Small intestine (tissue), 7 donors: Measurements from ENCODE around the gene PI4KA. TPM values are rescaled to one million over a fixed set of nuclear protein-coding genes. Genes with fewer than 3 reads are reported as not detected.
"Not testable (repeated sequence)": the region's sequence is repeated elsewhere in the genome, so short reads cannot be mapped to it uniquely, and the experiment has no call there.

Experiments used
- DNase-seq, 2 donors: peaks; one replicate each; pipeline versions ENCODE4 v3.0.0 to v3.0.0-alpha.2; 2013
- FAIRE-seq: peaks from 2 replicates; lab custom pipeline; 2012; peaks lifted over from hg19 to GRCh38; lab: Jason Lieb, UNC
- H3K27ac ChIP-seq, 3 donors: one replicate each; pipeline ENCODE4 v1.5.1; 2013; ENCODE audit warnings: low read length in 2 of 3, mild to moderate bottlenecking in 2 of 3, control low read depth in 1 of 3, inconsistent platforms in 1 of 3, low read depth in 1 of 3, moderate library complexity in 1 of 3
- H3K27me3 ChIP-seq, 3 donors: one replicate each; pipeline ENCODE4 v1.6.1; 2013; ENCODE audit warnings: low read length in 3 of 3, inconsistent platforms in 1 of 3; ENCODE audit not compliant: control insufficient read depth in 3 of 3, insufficient read depth in 3 of 3
- H3K36me3 ChIP-seq, 3 donors: one replicate each; pipeline ENCODE4 v1.6.1; 2013; ENCODE audit warnings: low read length in 3 of 3, inconsistent platforms in 1 of 3, low read depth in 1 of 3, mild to moderate bottlenecking in 1 of 3, moderate library complexity in 1 of 3; ENCODE audit not compliant: control insufficient read depth in 3 of 3, insufficient read depth in 2 of 3
- H3K4me1 ChIP-seq, 3 donors: one replicate each; pipeline ENCODE4 v1.6.1; 2013; ENCODE audit warnings: low read length in 2 of 3, inconsistent platforms in 1 of 3, low read depth in 1 of 3, mild to moderate bottlenecking in 1 of 3, moderate library complexity in 1 of 3; ENCODE audit not compliant: control insufficient read depth in 3 of 3, insufficient read depth in 2 of 3
- H3K4me3 ChIP-seq, 3 donors: one replicate each; pipeline ENCODE4 v1.5.1; 2013; ENCODE audit warnings: low read length in 3 of 3, control low read depth in 1 of 3, inconsistent platforms in 1 of 3, low read depth in 1 of 3, mild to moderate bottlenecking in 1 of 3, moderate library complexity in 1 of 3
- H3K9me3 ChIP-seq, 2 donors: one replicate each; pipeline ENCODE4 v1.6.1; 2013; ENCODE audit warnings: low read depth in 1 of 2, low read length in 1 of 2; ENCODE audit not compliant: control insufficient read depth in 2 of 2, insufficient read depth in 1 of 2
- WGBS, 3 donors: extraction: QIAGEN DNeasy Blood & Tissue Kit; methylation state at CpG; one replicate each; pipeline ENCODE4 v1.1.7; 2013; 5-methylcytosine and 5-hydroxymethylcytosine counted together
- polyA plus RNA-seq, 4 donors: library from polyadenylated mRNA; stranded (reverse) in 3 of 4; unstranded in 1 of 4; fragments of 200-250 nt in 3 of 4; fragments of 120-200 nt in 1 of 4; gene quantifications; one replicate each; pipeline versions ENCODE4 v1.2.1 to v1.2.3, GENCODE V29; 2013
- donor health status: healthy with polysubstance abuse.
- donor health status: control.
- donor health status: control.
- donor health status: Bipolar disorder and iron deficiency.
- donor health status: healthy.

PI4KA gene
- polyA plus RNA-seq, 4 donors = 40.5 to 82.0 (median 45.8) TPM

DNA sequence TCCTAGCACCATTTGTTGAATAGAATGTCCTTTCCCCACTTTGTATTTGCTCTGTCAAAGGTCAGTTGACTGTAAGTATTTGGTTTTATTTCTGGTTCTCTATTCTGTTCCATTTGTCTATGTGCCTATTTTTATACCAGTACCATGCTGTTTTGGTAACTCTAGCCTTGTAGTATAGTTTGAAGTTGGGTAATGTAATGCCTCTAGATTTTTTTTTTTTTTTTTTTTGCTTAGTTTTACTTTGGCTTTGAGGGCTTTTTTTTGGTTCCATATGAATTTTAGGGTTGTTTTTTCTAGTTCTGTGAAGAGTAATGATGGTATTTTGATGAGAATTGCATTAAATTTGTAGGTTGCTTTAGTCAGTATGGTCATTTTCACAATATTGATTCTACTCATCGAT is 183.0 kb downstream of the PI4KA start:
- DNase-seq, H3K36me3 ChIP-seq, H3K27ac ChIP-seq, H3K9me3 ChIP-seq, H3K4me1 ChIP-seq, FAIRE-seq, H3K4me3 ChIP-seq: not testable (repeated sequence)
- peaks cover 0 to 10% (median 4%) of the 10 kb centered on the region in 3 donors for H3K27me3 ChIP-seq
- WGBS, 3 donors = 89 to 96% (median 91%) methylated on average over 1 of the region's 1 CpG

DNA sequence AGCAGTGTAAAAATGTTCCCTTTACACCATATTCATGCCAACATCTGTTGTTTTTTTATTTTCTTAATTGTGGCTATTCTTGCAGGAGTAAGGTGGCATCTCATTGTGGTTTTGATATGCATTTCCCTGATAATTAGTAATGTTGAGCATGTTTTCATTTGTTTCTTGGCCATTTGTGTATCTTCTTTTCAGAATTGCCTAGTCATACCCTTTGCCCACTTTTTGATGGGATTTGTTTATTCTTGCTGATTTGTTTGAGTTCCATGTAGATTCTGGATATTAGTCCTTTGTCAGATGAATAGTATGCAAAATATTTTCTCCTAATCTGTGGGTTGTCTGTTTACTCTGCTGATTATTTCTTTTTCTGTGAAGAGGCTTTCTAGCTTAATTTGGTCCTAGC is 183.6 kb downstream of the PI4KA start:
- H3K27me3 ChIP-seq = peaks cover 0 to 14% (median 4%) of the 10 kb centered on the region in 3 donors
- H3K36me3 ChIP-seq = no peaks in the 10 kb centered on the region
- no peak overlapping the region for H3K27ac ChIP-seq
- no peaks in the 10 kb centered on the region for H3K4me1 ChIP-seq
- no peak for DNase-seq
- no peak overlapping the region for H3K4me3 ChIP-seq
- no peak for FAIRE-seq
- no peaks in the 10 kb centered on the region for H3K9me3 ChIP-seq

DNA sequence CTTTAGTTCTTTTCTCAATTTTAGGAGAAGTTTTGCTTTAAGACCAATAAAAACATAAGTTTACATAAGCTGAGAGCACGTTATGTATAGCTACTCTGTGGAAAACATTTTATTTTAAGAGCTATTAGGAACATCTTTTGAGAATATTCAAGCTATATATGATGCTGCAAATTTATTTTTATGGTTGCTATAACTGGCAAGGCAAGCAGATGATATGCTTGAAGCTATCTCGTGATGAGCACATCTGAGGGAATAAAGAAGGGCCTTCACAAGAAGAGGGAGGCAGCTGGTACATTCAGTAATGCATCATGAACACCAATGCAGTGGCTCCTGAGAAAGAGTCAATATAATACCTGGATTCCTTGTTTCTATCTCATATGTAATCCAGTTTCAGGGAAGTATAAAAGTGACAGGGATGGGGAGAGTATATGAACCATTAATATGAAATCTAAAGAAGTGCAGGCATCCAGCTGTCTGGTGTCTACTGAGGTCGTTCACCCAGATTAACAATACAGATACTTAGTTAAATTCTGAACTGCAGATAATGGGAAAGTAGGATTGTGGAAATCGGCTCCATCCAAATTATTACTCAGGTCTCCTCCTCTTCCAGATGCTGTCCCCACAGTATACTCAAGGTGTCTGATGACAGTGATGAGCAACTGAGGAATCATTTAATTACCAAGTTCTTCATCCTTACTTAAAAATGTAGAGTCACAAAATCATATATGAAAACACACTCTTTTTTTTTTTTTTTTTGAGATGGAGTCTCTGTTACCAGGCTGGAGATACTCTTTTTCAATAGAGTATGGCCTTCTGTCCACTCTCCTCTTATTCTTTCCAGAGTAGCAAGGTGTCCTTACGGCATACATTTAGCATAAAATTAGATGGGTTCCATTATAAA is 185.1 kb downstream of the PI4KA start:
- no peak for DNase-seq

DNA sequence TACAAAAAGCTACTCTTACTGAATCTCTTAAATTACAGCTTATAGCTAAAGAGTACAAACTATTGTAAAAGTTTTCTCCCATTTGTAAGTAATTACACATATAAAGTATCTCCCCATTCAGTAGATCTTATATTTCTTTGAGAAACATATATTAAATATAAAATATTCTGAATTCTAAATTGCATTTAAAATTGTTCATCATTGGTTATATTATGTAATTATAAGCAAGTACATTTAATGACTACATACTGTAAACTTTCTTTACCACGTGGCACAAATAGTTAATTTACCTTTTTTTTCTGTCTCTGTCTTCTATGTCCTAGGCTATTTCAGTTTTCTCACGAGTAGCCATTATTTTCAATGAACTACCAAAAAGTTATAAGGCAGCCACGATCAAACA is 185.9 kb downstream of the PI4KA start:
- Histone ChIP-seq H3K4me1 (no peaks in the 10 kb centered on the region), H3K9me3 (no peaks in the 10 kb centered on the region), H3K36me3 (no peaks in the 10 kb centered on the region), H3K27ac (no peak overlapping the region), H3K4me3 (no peak overlapping the region), H3K27me3 (peaks cover 0 to 14% (median 4%) of the 10 kb centered on the region in 3 donors)
- DNase-seq = no peak
- 59 to 69% (median 67%) methylated on average over 3 of the region's 3 CpGs for WGBS, 3 donors
- no peak for FAIRE-seq

More for the DNA sequence above, 185.1 kb downstream of the PI4KA start:
- no peaks in the 10 kb centered on the region for H3K36me3 ChIP-seq
- 50 to 66% (median 55%) methylated on average over 5 of the region's 5 CpGs for WGBS, 3 donors
- no peaks in the 10 kb centered on the region for H3K4me1 ChIP-seq
- no peak overlapping the region for H3K4me3 ChIP-seq
- H3K27me3 ChIP-seq = peaks cover 0 to 14% (median 4%) of the 10 kb centered on the region in 3 donors
- H3K27ac ChIP-seq = no peak overlapping the region
- H3K9me3 ChIP-seq = no peaks in the 10 kb centered on the region
- no peak for FAIRE-seq

DNA sequence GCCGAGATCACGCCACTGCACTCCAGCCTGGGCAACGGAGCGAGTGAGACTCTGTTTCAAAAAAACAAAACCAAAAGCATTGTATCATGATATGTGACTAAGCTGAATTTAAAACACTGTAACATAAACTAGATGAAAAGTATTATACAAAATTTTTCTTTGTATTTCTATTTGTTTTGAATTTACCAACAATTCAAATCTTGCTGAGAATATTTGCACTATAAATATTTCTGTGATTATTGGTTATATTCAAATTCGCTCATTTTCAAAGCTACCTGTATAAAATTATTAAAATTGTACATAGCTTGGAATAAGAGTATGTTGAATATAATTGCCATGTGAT is 186.6 kb downstream of the PI4KA start:
- Histone ChIP-seq H3K9me3 (no peaks in the 10 kb centered on the region), H3K36me3 (no peaks in the 10 kb centered on the region), H3K4me1 (no peaks in the 10 kb centered on the region), H3K27me3 (peaks cover 0 to 14% (median 4%) of the 10 kb centered on the region in 3 donors), H3K4me3 (no peak overlapping the region), H3K27ac (no peak overlapping the region)
- WGBS, 3 donors = 89 to 90% (median 90%) methylated on average over 5 of the region's 5 CpGs
- FAIRE-seq (no peak), DNase-seq (no peak)

DNA sequence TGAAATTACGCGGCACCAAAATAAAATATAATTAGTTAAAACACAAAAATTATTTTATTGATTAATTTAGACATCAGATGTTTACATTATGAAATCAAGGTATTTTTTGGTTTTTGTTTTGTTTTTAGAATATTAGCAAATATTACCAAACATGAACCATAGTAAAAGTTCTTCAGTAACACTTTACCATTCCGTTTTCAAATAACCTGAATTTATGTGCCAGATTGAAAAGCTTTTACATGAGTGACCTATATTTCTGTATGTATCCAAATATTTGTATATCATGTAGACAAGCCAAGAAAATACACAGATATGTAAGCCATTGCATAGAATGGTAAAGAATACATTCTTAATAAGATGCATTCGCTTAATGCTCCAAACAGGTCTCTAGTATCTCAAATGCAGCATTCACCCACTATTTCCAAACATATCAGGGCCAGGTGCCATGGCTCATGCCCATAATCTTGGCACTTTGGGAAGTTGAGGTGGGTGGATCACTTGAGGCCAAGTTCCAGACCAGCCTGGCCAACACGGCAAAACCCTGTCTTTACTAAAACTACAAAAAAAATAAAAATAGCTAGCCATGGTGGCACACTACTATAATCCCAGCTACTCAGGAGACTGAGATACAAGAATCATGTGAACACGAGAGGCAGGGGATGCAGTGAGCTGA is 187.1 kb downstream of the PI4KA start:
- Histone ChIP-seq H3K9me3 (no peaks in the 10 kb centered on the region), H3K27me3 (peaks cover 0 to 14% (median 4%) of the 10 kb centered on the region in 3 donors), H3K4me1 (no peaks in the 10 kb centered on the region), H3K36me3 (no peaks in the 10 kb centered on the region), H3K4me3 (no peak overlapping the region), H3K27ac (no peak overlapping the region)
- FAIRE-seq = no peak
- DNase-seq = no peak
- 77 to 85% (median 85%) methylated on average over 6 of the region's 6 CpGs for WGBS, 3 donors

DNA sequence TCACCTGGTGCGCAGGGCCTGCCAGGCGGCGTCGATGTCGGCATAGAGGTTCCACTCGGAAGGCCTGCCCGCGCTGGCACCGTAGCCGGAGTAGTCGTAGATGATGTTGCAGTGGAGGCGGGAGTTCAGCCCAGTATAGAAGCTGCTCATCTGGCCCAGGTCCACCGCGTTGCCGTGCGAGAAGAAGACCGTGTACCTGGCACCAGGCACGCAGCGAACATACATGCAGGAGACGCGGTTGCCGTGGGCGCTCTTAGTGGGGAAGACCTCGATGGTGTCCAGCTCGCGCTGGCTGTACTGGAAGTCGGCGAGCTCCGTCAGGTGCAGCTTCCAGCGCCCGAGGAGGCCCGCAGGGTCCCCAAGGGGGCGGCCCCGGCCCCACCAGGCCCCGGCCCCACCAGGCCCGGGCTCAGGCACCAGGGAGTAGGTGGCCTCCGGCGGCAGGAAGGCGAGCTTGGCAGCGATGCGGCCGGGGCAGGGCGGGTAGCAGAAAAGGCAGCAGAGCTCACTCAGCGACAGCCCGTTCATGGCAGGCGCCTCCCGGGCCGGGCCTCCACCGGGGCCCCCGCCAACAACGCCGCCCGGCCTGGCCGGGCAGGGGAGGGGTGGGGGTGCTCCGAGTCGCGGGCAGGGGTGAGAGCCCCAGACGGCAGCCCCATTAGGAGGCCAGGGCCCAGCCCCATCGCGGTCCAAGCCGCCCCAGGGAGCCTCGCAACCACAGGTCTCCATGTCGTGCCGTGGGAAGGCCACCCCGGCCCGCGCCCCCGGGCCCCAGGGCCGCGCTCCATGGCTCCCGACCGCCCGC is 188.0 kb downstream of the PI4KA start:
- not testable (repeated sequence) for H3K27ac ChIP-seq, DNase-seq, H3K36me3 ChIP-seq, H3K9me3 ChIP-seq, FAIRE-seq, H3K4me3 ChIP-seq, H3K4me1 ChIP-seq
- H3K27me3 ChIP-seq = peaks cover 0 to 14% (median 4%) of the 10 kb centered on the region in 3 donors
- 55 to 64% (median 58%) methylated on average over 52 to 73 of the region's 73 CpGs for WGBS, 3 donors

DNA sequence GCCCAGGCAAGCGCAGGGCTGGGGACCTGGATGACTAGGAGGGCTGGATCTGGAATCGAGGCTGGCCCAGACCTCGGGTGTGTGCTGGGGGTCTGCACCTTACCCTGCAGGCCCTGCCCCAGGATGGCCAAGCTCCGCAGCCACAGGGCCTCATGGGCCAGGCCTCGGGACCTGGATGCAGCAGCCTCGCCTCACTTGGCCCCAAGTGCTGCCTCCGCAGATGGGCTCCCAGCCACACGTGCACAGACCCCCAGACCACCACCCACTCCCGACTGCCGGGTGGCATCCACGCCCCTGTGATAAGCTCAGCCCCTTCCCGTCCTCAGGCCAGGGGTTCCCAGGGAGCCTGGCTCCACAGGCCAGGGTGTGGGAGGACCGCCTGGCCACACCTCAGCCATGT is 188.7 kb downstream of the PI4KA start:
- not testable (repeated sequence) for H3K4me1 ChIP-seq, H3K27ac ChIP-seq, H3K4me3 ChIP-seq, H3K9me3 ChIP-seq, DNase-seq, FAIRE-seq, H3K36me3 ChIP-seq
- WGBS, 3 donors = 72 to 86% (median 82%) methylated on average over 9 to 13 of the region's 13 CpGs
- H3K27me3 ChIP-seq = peaks cover 0 to 14% (median 4%) of the 10 kb centered on the region in 3 donors
